ENCODE results near the gene GRID1.

Gene GRID1

DNA sequence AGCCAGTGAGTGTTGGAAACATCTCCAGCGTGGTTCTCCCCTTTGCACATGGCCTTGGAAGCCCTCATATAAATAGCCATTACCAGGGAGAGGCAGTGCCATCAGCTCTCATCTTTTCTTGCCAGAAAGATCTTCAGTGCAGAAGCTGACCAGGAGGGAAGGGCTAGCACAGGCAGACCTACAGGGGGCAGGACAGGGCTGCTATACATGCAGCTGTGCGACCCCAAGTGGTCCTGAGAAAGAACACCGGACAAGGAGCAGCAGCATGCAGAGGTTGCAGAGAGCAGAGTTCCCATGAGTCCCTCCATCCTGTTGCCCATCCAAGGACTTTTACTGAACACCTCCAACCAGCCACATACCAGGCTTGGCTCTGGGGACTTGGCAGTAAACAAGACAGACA lies 17.1 kb downstream of the GRID1 start:
- TF ChIP-seq, protein P1, sequence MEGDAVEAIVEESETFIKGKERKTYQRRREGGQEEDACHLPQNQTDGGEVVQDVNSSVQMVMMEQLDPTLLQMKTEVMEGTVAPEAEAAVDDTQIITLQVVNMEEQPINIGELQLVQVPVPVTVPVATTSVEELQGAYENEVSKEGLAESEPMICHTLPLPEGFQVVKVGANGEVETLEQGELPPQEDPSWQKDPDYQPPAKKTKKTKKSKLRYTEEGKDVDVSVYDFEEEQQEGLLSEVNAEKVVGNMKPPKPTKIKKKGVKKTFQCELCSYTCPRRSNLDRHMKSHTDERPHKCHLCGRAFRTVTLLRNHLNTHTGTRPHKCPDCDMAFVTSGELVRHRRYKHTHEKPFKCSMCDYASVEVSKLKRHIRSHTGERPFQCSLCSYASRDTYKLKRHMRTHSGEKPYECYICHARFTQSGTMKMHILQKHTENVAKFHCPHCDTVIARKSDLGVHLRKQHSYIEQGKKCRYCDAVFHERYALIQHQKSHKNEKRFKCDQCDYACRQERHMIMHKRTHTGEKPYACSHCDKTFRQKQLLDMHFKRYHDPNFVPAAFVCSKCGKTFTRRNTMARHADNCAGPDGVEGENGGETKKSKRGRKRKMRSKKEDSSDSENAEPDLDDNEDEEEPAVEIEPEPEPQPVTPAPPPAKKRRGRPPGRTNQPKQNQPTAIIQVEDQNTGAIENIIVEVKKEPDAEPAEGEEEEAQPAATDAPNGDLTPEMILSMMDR (IDR thresholded peaks at IDR 0.05), result no peak
- no peak for TF ChIP-seq ZFX (IDR thresholded peaks at IDR 0.05; ENCODE audit: borderline replicate concordance)
- H3K27ac ChIP-seq, result no peak overlapping the region

DNA sequence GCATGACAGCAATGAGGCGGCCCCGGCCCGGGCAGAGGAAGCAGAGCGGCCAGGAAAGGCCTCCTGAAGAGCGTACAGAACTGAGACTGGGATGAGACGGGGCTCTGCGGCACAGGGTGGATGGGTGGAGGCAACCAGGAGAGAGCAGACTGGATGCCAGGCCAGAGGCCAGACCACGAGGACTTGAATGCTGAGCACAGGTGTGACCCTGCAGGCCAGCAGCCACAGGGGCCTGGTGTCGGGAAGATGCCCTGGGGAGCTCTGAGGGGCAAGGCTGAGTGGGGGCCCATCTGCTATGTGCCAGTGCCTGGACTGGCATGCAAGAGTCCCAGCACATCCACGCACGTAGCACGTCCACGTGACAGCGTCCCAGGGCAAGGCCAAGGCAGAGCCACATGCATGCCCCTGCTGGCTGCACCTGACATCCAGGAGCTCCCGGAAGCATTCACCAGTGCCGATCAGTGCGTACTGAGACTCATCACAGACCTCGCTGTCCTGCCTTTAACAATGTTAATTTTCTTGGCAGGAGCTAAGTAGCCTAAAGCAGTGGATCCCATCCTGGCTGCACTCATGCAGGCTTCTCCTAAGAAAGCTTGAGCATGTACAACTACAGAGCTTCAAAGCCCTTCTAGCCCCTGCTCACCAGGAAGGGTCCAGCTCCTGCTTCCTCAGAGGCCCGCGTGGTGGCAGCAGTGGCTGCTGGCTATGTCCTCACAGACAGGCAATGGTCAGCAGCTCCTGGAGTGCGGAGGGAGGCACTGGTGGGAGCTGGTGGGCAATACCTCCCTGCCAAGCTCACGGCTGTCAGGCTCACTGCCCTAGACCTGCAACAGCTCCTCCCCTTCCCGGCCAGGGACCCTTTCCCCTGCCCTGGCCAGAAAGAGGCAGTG lies 18.0 kb downstream of the GRID1 start:
- no peak overlapping the region for H3K27ac ChIP-seq
- no peak for TF ChIP-seq ZFX (IDR thresholded peaks at IDR 0.05; ENCODE audit: borderline replicate concordance)
- TF ChIP-seq, protein P1 (IDR thresholded peaks at IDR 0.05), result peak; percentile 25

DNA sequence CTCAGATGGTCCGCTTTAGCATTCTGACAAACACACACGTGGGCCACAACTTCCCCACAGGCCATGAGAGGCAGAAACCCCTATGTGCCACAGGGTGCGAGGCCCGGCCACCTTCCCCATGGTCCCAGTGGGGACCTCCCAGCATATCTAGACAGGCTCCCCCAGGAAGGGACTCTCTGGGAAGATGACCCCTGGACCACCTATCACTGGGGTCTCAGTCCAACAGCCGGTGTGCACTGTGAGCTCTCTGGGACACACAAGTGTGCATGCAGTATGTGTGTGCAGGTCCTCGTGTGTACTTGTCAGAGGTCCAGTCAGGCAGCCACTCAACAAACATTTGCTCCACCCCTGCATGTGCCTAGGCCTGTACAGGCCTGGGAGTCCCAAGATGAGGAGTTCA lies 18.7 kb downstream of the GRID1 start:
- H3K27ac ChIP-seq, result no peak overlapping the region
- TF ChIP-seq, protein P1 (IDR thresholded peaks at IDR 0.05), result no peak
- no peak for TF ChIP-seq ZFX (IDR thresholded peaks at IDR 0.05; ENCODE audit: borderline replicate concordance)

DNA sequence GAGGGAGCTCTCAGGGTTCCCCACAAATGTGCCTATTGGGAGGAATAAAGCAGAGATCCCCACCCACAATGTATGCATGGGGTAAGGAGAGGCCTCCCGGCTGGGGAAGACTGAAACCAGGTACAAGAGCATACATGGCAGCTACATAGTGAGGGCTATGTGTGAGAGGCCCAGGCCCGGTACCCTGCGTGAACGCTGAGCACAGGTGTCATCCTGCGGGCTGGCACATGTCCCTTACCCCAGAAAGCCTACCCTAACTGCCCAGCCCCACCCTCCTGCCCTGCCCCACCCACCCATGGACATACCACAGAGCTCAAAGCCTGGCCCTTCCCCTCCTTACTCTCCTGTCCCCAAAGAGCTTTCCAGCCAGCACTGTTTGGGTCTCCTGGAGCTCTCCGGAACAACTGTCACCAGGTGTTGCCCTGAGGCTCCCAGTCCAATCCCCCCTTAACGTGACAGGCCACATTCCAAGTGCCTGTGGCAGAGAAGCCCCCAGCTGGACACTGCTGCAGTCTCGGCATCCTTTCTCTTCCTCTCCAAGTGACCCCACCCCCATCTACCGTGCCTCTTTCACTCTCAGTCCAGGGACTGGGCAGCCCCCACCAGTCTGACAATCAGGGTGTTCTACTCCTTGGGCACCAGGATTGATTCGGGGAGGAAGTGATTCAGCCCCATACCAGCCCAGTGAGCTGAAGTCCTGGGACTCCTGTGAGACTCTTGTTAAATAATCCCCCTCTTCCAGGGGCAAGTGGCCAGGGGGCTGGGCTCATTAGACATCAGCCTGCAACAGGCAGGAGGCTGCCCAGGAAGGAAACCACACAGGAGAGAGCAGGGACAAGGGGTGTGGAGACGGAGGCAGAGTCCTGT lies 19.6 kb downstream of the GRID1 start:
- no peak overlapping the region for H3K27ac ChIP-seq

DNA sequence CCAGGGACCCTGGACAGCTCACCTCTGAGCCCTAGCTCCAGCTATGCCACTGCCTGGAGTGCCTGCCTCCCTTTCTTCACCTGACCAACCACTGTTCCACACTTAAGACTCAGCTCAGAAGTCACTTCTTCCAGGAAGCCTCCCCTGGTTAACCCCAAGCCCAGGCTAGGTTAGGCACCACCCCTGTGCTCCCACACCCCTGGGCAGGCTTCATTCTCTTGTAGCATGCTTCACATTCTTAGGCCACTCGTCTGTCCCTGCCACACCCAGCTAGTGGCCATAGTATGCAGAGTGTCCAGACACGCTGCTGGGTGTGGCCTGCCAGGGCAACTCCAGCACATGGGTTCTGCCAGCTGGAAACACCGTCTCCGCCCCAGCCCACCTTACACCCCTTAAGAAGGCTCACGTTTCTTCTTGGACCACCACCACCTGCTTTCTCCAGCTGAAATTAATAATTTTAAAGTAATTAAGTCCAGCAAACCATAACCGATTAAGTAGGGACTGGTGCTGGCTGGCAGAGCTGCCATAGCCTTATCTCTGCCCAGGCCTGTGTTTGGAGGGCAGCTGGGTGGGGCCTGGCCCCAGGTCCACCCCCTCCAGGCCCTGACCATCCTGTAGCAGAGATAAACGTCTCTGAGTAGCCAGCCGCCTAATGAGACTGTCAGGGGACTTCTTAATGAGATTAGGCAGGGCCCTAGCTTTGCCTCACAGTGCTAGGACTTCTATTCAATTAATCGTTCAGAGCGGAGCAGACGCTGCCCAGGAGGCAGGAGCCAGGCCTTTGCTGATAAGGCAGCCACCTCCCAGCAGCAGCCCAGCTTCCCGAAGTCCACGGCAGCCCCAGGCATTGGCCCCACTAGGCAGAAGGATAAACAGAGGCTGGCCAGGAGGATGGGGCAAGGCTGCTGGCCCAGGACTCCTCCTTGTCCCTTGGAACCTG lies 20.5 kb downstream of the GRID1 start:
- no peak for TF ChIP-seq ZFX (IDR thresholded peaks at IDR 0.05; ENCODE audit: borderline replicate concordance)
- TF ChIP-seq, protein P1 (IDR thresholded peaks at IDR 0.05), result no peak
- no peak overlapping the region for H3K27ac ChIP-seq

More for the DNA sequence above, 19.6 kb downstream of the GRID1 start:
- no peak for TF ChIP-seq ZFX (IDR thresholded peaks at IDR 0.05; ENCODE audit: borderline replicate concordance)
- TF ChIP-seq, protein P1 (IDR thresholded peaks at IDR 0.05), result no peak

DNA sequence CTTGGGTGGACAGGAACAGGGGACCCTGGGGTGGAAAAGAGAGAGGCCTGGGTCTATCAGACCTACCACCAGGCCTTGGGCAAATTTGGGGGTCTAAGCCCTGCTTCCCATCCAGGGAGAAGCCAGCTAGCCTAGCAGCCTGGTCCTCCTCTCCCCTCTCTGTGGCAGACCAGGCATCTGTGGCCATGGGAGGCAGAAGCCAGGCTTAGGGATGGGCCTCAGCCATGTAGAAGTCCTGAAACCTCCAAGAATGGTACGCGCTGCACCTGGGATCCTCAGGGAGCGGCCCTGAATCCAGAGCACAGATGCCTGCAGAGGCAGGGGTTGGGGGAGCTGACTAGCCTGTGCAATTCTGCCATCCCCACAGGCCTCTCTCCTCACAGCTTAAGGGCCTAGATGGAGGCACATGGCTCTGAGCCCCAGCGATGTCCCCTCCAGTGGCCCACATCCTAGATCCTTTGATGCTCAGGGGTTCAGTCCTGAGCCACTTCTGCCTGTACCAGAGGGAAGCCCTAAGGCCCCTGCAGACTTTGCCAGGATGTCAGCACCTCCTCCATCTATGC lies 21.2 kb downstream of the GRID1 start:
- TF ChIP-seq, protein P1 (IDR thresholded peaks at IDR 0.05), result no peak
- no peak for TF ChIP-seq ZFX (IDR thresholded peaks at IDR 0.05; ENCODE audit: borderline replicate concordance)
- H3K27ac ChIP-seq, result no peak overlapping the region

Measured in 22Rv1 (cell line).